GM21390 (cell line): ENCODE data around the gene STAC3.

Experiments
- ATAC-seq: cut with Tn5 transposase; IDR thresholded peaks from one replicate; pipeline ENCODE4 v1.9.1; 2021; ENCODE audit not compliant: unreplicated experiment

Gene STAC3

GRCh38 chr12:57195186-57195585 is 55.8 kb downstream of the STAC3 start:
- ATAC-seq: no peak

- ATAC-seq: no peak
Measured at GRCh38 chr12:57194253-57194652, 56.7 kb downstream of the STAC3 start.

GRCh38 chr12:57193706-57194245 is 57.2 kb downstream of the STAC3 start:
- ATAC-seq: no peak
